Transverse colon (tissue), 3 donors: ENCODE measurements around the gene THEM5.
"Not testable (repeated sequence)": the region's sequence is repeated elsewhere in the genome, so short reads cannot be mapped to it uniquely, and the experiment has no call there.

Experiments
- CTCF ChIP-seq, 5 experiments: fragments of 200-600 bp in 3 of 5; fragments of 450-650 bp in 2 of 5; sonication (generic) in 3 of 5; IDR thresholded peaks; 1 replicate in 2 of 5; 2 replicates in 3 of 5; pipeline ENCODE4 v1.5.1; 2016 to 2017; ENCODE audit warnings: antibody characterized with exemption in 5 of 5, inconsistent platforms in 3 of 5, mild to moderate bottlenecking in 2 of 5, moderate library complexity in 1 of 5
- EP300 ChIP-seq: sonication (generic); formaldehyde crosslinking; IDR thresholded peaks from one replicate; pipeline ENCODE4 v1.6.1; 2017; ENCODE audit warnings: antibody characterized with exemption, low read depth
- POLR2A ChIP-seq: fragments of 450-650 bp; IDR thresholded peaks from one replicate; pipeline ENCODE4 v1.6.1; 2016; ENCODE audit warnings: antibody characterized with exemption, mild to moderate bottlenecking, moderate library complexity

DNA sequence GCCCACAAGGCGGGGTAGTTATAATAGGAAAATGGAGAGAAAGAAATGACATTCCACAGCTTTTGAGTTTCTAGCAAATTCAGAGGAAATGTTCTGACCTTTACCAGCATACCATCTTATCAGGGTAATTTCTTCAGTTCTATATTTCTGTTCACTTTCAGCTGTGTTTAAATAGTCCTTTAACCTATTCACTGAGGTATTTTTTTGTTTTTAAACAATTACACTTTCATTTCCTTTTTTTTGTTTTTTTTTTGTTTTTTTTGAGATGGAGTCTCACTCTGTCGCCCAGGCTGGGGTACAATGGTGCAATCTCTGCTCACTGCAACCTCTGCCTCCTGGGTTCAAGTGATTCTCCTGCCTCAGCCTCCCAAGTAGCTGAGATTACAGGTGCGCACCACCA lies 30.9 kb upstream of the THEM5 start:
- TF ChIP-seq CTCF (IDR thresholded peaks at IDR 0.05); POLR2A; EP300: not testable (repeated sequence)
